MM.1S (cell line): Measurements from ENCODE around the gene ARPC5L.

Source experiments
- DNase-seq: peaks from one replicate; pipeline ENCODE4 v3.0.0-alpha.2; 2015
- H2AFZ ChIP-seq: fragments of 300-600 bp; sonication (generic); 2 replicates; pipeline ENCODE4 v1.6.0; 2016; ENCODE audit warnings: antibody characterized with exemption, low read length
- H3F3A ChIP-seq: fragments of 300-600 bp; sonication (generic); 2 replicates; pipeline ENCODE4 v1.6.1; 2016; ENCODE audit warnings: mild to moderate bottlenecking, antibody characterized with exemption, low read length, moderate library complexity, mixed read lengths; ENCODE audit not compliant: insufficient read depth
- H3K27ac ChIP-seq: fragments of 300-600 bp; sonication (generic); 2 replicates; pipeline ENCODE4 v1.5.1; 2016; ENCODE audit warnings: mild to moderate bottlenecking, low read length
- H3K27me3 ChIP-seq: fragments of 300-600 bp; sonication (generic); replicated peaks from 2 replicates; pipeline ENCODE4 v1.6.0; 2016; ENCODE audit warnings: low read length; ENCODE audit not compliant: insufficient read depth
- H3K36me3 ChIP-seq: fragments of 300-600 bp; sonication (generic); replicated peaks from 2 replicates; pipeline ENCODE4 v1.6.1; 2016; ENCODE audit warnings: mild to moderate bottlenecking, low read length, mixed read lengths; ENCODE audit not compliant: insufficient read depth
- H3K4me1 ChIP-seq: fragments of 300-600 bp; sonication (generic); 2 replicates; pipeline ENCODE4 v1.6.1; 2016; ENCODE audit warnings: low read length, mixed read lengths
- H3K4me2 ChIP-seq: fragments of 300-600 bp; sonication (generic); 2 replicates; pipeline ENCODE4 v1.6.0; 2016; ENCODE audit warnings: low read depth, low read length
- H3K4me3 ChIP-seq: fragments of 300-600 bp; sonication (generic); 2 replicates; pipeline ENCODE4 v1.5.1; 2016; ENCODE audit warnings: low read length, mixed read lengths
- H3K79me2 ChIP-seq: fragments of 300-600 bp; sonication (generic); 2 replicates; pipeline ENCODE4 v1.6.1; 2016; ENCODE audit warnings: mixed run types, low read length, mixed read lengths
- H3K9ac ChIP-seq: fragments of 300-600 bp; sonication (generic); 2 replicates; pipeline ENCODE4 v1.6.1; 2016; ENCODE audit warnings: low read length, mixed read lengths
- H3K9me2 ChIP-seq: fragments of 300-600 bp; sonication (generic); replicated peaks from 2 replicates; pipeline ENCODE4 v1.6.1; 2016; ENCODE audit warnings: mild to moderate bottlenecking, low read length, mixed read lengths; ENCODE audit not compliant: insufficient read depth
- H3K9me3 ChIP-seq: fragments of 300-600 bp; sonication (generic); replicated peaks from 2 replicates; pipeline ENCODE4 v1.6.1; 2016; ENCODE audit warnings: mild to moderate bottlenecking, low read length, mixed read lengths; ENCODE audit not compliant: insufficient read depth
- H4K20me1 ChIP-seq: fragments of 300-600 bp; sonication (generic); 2 replicates; pipeline ENCODE4 v1.6.1; 2016; ENCODE audit warnings: mild to moderate bottlenecking, low read length, moderate library complexity, mixed read lengths; ENCODE audit not compliant: insufficient read depth
- EZH2 ChIP-seq: fragments of 300-600 bp; sonication (generic); optimal IDR thresholded peaks from 2 replicates; pipeline ENCODE3; 2017; ENCODE audit warnings: low read depth, mild to moderate bottlenecking, antibody characterized with exemption, low read length, mixed read lengths
- EZH2phosphoT487 ChIP-seq: fragments of 300-600 bp; sonication (generic); IDR thresholded peaks from 2 replicates; pipeline ENCODE4 v1.6.1; 2018; ENCODE audit warnings: antibody characterized with exemption, low read length
- TF ChIP-seq, protein P1 (sequence below): fragments of 300-600 bp; sonication (generic); IDR thresholded peaks from 2 replicates; pipeline ENCODE4 v1.5.1; 2016; ENCODE audit warnings: antibody characterized with exemption, low read length, mixed read lengths

Gene ARPC5L

DNA sequence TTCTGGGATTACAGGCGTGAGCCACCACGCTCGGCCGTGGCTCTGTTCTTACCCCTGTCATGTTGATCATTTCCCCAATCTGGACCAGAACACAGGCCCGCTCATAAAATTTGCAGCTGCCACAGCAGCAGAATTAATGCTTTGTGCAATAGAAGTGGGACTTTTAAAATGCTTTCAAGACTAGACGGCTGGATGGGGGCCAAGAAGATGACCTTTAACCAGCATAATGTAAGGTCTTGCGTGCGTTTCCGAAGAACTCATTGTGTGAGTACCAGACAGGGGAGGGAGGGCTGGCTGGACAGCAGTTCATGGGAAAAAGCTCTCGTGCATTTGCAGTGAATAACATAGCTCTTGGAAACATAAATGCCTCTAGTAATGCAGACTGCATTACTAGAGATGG, 12.1 kb upstream of the ARPC5L start:
- no peak for DNase-seq
- Histone ChIP-seq H3K4me3 (no peak overlapping the region), H3K4me2 (no peak overlapping the region), H3K9ac (no peak overlapping the region), H3K9me2 (no peaks in the 10 kb centered on the region), H3K27me3 (no peaks in the 10 kb centered on the region), H2AFZ (no peak overlapping the region), H3K79me2 (no peaks in the 10 kb centered on the region), H3K4me1 (0 out of 2 replicates have a peak, but pooled peaks cover 8% of the 10 kb centered on the region), H3F3A (peaks cover 10% of the 10 kb centered on the region), H3K27ac (no peak overlapping the region), H3K36me3 (no peaks in the 10 kb centered on the region), H4K20me1 (no peaks in the 10 kb centered on the region), H3K9me3 (no peaks in the 10 kb centered on the region)
- no peak for TF ChIP-seq EZH2phosphoT487
- TF ChIP-seq, protein P1, sequence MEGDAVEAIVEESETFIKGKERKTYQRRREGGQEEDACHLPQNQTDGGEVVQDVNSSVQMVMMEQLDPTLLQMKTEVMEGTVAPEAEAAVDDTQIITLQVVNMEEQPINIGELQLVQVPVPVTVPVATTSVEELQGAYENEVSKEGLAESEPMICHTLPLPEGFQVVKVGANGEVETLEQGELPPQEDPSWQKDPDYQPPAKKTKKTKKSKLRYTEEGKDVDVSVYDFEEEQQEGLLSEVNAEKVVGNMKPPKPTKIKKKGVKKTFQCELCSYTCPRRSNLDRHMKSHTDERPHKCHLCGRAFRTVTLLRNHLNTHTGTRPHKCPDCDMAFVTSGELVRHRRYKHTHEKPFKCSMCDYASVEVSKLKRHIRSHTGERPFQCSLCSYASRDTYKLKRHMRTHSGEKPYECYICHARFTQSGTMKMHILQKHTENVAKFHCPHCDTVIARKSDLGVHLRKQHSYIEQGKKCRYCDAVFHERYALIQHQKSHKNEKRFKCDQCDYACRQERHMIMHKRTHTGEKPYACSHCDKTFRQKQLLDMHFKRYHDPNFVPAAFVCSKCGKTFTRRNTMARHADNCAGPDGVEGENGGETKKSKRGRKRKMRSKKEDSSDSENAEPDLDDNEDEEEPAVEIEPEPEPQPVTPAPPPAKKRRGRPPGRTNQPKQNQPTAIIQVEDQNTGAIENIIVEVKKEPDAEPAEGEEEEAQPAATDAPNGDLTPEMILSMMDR, result no peak
- TF ChIP-seq EZH2, result no peak

DNA sequence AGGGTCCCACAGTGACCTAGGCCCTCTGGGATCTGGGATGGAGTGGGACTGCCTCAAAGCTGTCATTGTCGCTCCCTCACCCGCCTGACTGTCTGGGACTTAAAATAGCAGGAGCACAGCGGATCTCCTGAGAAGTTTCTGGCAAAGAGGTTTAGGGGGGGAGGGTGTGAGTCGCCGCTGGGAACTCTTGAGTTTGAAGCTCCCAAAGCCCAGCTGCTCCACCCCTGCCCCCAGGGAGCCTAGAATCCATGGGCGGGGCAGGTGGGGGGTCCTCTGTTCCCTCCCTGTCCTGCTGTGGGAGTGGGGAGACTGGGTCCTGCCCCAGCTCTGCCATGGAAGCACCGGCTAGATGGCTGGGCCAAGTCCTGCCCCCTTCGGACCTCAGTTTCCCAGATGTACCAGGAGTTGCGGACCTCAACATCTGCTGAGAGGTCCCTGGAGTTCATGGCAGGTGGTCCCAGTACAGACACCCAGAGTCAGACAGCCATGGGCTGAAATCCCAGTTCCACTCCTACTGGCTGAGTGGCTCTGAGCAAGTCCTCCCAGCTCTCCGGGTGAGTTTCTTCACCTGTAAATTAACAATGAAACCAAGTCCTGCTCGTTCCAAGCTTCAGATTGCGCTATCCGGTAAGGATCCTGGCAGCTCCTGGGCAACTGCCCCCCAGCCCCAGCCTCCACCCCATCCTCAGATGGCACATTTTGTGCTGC, 9.7 kb upstream of the ARPC5L start:
- H3F3A ChIP-seq, result peaks cover 33% of the 10 kb centered on the region
- H2AFZ ChIP-seq, result peak overlapping the region; percentile 99
- no peak for DNase-seq
- H3K27ac ChIP-seq, result no peak overlapping the region
- peak overlapping the region; percentile 100 for H3K4me2 ChIP-seq
- H3K9ac ChIP-seq, result peak overlapping the region; percentile 62; the same call in 1 of the 2 replicates
- H3K27me3 ChIP-seq, result no peaks in the 10 kb centered on the region
- H3K9me3 ChIP-seq, result no peaks in the 10 kb centered on the region
- TF ChIP-seq EZH2, result no peak
- TF ChIP-seq, protein P1, result no peak
- TF ChIP-seq EZH2phosphoT487, result no peak
- H3K4me1 ChIP-seq, result 0 out of 2 replicates have a peak, but pooled peaks cover 8% of the 10 kb centered on the region
- H4K20me1 ChIP-seq, result peaks cover 6% of the 10 kb centered on the region; the same call in 1 of the 2 replicates
- H3K9me2 ChIP-seq, result no peaks in the 10 kb centered on the region
- no peaks in the 10 kb centered on the region for H3K36me3 ChIP-seq
- peak overlapping the region; percentile 72 for H3K4me3 ChIP-seq
- no peaks in the 10 kb centered on the region for H3K79me2 ChIP-seq

DNA sequence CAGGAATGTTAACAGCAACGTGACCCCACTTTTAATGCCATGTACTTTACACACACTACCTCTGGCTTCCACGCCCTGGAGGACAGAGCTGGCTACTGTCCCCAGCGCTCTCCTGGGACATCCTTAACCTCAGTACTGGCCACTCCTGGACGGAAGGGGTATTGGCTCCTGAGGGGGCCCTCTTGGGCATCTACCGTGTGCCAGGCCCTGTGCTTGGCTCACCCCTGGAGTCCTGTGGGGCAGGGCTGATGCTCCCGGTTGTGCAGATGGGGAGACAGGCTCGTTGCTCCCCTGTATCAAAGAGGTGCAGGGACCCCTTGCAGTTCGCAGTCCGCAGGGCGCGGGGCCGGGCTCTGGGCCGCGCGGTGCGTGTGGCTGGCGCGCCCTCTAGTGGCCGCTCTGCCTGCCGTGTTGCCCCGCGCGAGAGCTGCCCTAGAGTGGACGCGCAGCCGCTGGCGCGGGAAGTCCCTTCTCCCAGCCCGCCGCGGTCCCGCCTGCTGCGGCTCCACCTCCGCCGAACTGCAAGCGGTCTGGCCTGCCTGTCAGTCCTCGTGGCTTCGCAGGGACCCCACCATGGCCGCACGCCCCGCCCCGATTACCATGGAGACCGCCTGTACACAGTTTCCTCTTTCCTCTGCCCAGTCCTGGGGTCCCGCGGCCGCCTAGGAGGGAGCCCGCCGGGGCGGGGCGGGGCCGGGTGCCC, 8.9 kb upstream of the ARPC5L start, which contains the start of gene WDR38:
Gene WDR38 (plus strand): TSS at position 632 of the 703 bp plus-strand sequence. CDS start 72 bp downstream, outside the sequence.
- H2AFZ ChIP-seq, result peak within 1 kb of the TSS; percentile 99
- no peak within 1 kb of the TSS for H3K27ac ChIP-seq
- H3F3A ChIP-seq, result peaks cover 40% of the 10 kb centered on the region
- H3K9me3 ChIP-seq, result no peaks in the 10 kb centered on the region
- no peaks in the 10 kb centered on the region; the same call in 1 of the 2 replicates for H3K36me3 ChIP-seq
- TF ChIP-seq EZH2 (no peak), EZH2phosphoT487 (no peak)
- TF ChIP-seq, protein P1, result peak; percentile 94
- H3K9me2 ChIP-seq, result no peaks in the 10 kb centered on the region
- peak within 1 kb of the TSS; percentile 62; the same call in 1 of the 2 replicates for H3K9ac ChIP-seq
- no peaks in the 10 kb centered on the region; the same call in 1 of the 2 replicates for H3K79me2 ChIP-seq
- peak within 1 kb of the TSS; percentile 72 for H3K4me3 ChIP-seq
- no peaks in the 10 kb centered on the region for H3K27me3 ChIP-seq
- peak; percentile 77 for DNase-seq
- H3K4me2 ChIP-seq, result peak within 1 kb of the TSS; percentile 100
- H3K4me1 ChIP-seq, result 0 out of 2 replicates have a peak, but pooled peaks cover 8% of the 10 kb centered on the region
- peaks cover 12% of the 10 kb centered on the region for H4K20me1 ChIP-seq
